Epithelial cell of esophagus (primary cell): Measurements from ENCODE around the gene BMP15.

Experiments used
- DNase-seq: peaks from one replicate; pipeline ENCODE4 v3.0.0; 2010; ENCODE audit warnings: low read depth
- H3K4me3 ChIP-seq: 2 replicates; pipeline ENCODE4 v1.5.1; 2011; ENCODE audit warnings: mild to moderate bottlenecking, low read length, control low read depth
- TF ChIP-seq, protein P1 (sequence below): IDR thresholded peaks from 2 replicates; pipeline ENCODE4 v1.5.1; 2011; ENCODE audit warnings: low read depth, mild to moderate bottlenecking, low read length, control low read depth, inconsistent platforms; ENCODE audit not compliant: insufficient read depth; ENCODE audit errors: missing control alignments

Gene BMP15

DNA sequence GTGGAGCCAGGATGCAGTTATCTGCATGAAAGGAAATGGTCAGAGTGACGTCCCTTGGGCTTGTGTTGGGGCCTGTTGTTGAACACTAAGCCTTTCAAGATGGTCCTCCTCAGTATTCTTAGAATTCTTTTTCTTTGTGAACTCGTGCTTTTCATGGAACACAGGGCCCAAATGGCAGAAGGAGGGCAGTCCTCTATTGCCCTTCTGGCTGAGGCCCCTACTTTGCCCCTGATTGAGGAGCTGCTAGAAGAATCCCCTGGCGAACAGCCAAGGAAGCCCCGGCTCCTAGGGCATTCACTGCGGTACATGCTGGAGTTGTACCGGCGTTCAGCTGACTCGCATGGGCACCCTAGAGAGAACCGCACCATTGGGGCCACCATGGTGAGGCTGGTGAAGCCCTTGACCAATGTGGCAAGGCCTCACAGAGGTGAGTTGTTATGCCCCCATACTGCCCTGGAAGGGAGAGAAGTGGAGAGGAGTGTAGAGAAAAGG, at the start of gene BMP15:
BMP15 (plus strand) TSS at position 51 of the 492 bp plus-strand sequence; CDS start at position 100, 49 bp downstream.
- DNase-seq = no peak
- H3K4me3 ChIP-seq = no peak within 1 kb of the TSS
- TF ChIP-seq, protein P1, sequence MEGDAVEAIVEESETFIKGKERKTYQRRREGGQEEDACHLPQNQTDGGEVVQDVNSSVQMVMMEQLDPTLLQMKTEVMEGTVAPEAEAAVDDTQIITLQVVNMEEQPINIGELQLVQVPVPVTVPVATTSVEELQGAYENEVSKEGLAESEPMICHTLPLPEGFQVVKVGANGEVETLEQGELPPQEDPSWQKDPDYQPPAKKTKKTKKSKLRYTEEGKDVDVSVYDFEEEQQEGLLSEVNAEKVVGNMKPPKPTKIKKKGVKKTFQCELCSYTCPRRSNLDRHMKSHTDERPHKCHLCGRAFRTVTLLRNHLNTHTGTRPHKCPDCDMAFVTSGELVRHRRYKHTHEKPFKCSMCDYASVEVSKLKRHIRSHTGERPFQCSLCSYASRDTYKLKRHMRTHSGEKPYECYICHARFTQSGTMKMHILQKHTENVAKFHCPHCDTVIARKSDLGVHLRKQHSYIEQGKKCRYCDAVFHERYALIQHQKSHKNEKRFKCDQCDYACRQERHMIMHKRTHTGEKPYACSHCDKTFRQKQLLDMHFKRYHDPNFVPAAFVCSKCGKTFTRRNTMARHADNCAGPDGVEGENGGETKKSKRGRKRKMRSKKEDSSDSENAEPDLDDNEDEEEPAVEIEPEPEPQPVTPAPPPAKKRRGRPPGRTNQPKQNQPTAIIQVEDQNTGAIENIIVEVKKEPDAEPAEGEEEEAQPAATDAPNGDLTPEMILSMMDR = no peak

DNA sequence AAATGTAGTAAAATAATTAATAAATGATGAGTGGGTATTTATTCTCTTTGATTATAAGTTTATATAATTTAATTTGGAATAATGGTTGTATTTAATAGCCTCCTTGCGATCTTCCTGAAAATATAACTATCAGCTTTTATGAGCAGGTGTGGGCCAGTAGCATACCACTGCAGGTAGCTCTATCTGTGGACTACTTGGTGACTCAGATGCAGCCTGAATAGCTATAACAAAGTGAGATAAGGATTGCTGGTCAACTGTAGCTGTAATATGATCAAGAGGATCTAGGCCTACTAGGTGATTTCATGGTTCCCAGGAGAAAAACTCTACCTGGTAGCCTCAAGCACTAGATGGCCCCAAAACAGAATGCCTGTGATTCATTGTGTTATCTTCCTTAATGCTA, 47.1 kb upstream of the BMP15 start:
- TF ChIP-seq, protein P1 = no peak

GRCh38 chrX:50865311-50865710, 45.2 kb upstream of the BMP15 start:
- DNase-seq = no peak
- TF ChIP-seq, protein P1 = no peak

More for the DNA sequence above, 47.1 kb upstream of the BMP15 start:
- DNase-seq = no peak
- no peak overlapping the region for H3K4me3 ChIP-seq

GRCh38 chrX:50871922-50872453, 38.5 kb upstream of the BMP15 start:
- TF ChIP-seq, protein P1 = no peak
- DNase-seq = no peak

More at GRCh38 chrX:50865311-50865710, 45.2 kb upstream of the BMP15 start:
- H3K4me3 ChIP-seq = no peak overlapping the region

GRCh38 chrX:50874876-50875275, 35.7 kb upstream of the BMP15 start:
- TF ChIP-seq, protein P1 = no peak
- DNase-seq = peak; percentile 5
- no peak overlapping the region for H3K4me3 ChIP-seq

More at GRCh38 chrX:50871922-50872453, 38.5 kb upstream of the BMP15 start:
- no peak overlapping the region for H3K4me3 ChIP-seq

GRCh38 chrX:50876551-50876950, 34.0 kb upstream of the BMP15 start:
- H3K4me3 ChIP-seq = no peak overlapping the region
- no peak for DNase-seq
- TF ChIP-seq, protein P1 = no peak

DNA sequence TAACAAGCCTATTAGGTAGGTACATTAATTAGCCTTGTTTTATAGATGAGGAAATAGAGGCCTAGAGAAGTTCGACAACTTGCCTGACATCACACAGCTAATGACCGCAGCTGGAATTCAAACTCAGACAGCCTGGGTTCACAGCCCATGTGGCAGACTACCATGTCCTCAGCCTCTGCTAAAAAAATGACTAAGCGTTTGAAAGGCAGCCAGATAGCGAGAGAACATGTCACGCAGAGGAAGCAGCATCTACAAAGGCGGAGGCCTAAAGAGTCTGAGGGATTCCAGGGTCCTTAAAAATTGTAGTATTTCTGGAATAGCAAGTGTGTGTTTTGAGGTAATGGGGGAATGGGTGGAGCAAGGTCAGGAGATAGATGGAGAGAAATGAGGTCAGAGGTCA, 33.2 kb upstream of the BMP15 start:
- H3K4me3 ChIP-seq = no peak overlapping the region
- peak; percentile 3 for DNase-seq
- TF ChIP-seq, protein P1 = no peak
